HG02588 (cell line): ENCODE data around the gene KCTD2.
"Not testable (repeated sequence)": the region's sequence is repeated elsewhere in the genome, so short reads cannot be mapped to it uniquely, and the experiment has no call there.

ENCODE experiments used
- ATAC-seq: cut with Tn5 transposase; IDR thresholded peaks from one replicate; pipeline ENCODE4 v1.9.1; 2021; ENCODE audit warnings: mild to moderate bottlenecking, moderate library complexity; ENCODE audit not compliant: unreplicated experiment

KCTD2 gene

DNA sequence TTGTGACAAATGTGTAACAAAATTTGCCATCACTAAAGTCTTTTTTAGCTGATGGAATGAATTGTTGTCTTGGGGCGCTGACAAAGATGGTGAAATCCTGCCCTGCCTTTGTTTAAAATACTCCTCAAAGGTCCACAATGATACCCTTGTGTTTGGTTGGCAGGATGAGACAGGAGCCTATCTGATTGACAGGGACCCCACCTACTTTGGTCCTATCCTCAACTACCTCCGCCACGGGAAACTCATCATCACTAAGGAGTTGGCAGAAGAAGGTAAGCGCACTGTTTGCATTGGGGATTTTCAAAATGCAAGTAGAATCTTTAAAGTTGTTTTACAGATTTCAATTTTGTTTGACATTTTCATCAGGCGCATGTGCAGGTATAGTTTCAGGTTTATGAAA, 2.0 kb downstream of the KCTD2 start:
- ATAC-seq, result no peak

DNA sequence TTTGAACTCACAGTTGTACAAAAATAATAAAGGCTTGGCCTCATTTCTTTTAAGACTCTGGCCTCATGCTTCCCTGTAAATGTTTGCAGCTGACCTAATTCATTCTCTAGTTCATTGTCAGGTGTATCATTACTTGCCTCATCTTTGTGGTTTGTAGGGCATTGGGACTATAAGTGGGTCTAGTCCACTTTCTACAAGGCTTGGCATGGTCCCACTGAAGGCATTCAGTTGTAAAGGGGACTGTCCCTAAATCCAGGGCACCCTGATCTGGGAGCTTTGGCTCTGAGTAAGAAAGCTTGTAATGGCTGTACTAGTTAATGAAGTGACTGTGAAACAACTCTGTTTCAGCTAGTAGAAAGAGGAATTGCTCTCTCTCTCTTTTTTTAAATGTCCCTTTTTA, 2.7 kb downstream of the KCTD2 start:
- no peak for ATAC-seq

DNA sequence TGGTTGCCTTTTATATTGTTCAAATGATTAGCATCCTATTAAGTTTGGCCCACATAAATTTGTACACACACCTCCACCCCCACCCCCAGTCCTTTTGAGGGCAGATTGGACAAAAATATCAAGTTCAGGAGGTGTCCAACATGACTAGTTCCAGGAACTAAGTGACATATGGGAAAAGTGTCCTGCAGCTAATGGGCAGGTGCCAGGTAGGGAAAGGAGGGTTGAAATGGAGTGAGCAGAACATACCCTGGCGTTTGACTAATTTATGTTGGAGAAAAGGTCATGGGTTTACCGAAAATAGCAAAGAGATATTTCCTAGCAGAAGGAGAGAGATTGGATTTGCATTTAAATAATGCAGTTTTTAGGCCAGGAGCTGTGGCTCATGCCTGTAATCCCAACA, 4.9 kb downstream of the KCTD2 start:
- ATAC-seq, result no peak

DNA sequence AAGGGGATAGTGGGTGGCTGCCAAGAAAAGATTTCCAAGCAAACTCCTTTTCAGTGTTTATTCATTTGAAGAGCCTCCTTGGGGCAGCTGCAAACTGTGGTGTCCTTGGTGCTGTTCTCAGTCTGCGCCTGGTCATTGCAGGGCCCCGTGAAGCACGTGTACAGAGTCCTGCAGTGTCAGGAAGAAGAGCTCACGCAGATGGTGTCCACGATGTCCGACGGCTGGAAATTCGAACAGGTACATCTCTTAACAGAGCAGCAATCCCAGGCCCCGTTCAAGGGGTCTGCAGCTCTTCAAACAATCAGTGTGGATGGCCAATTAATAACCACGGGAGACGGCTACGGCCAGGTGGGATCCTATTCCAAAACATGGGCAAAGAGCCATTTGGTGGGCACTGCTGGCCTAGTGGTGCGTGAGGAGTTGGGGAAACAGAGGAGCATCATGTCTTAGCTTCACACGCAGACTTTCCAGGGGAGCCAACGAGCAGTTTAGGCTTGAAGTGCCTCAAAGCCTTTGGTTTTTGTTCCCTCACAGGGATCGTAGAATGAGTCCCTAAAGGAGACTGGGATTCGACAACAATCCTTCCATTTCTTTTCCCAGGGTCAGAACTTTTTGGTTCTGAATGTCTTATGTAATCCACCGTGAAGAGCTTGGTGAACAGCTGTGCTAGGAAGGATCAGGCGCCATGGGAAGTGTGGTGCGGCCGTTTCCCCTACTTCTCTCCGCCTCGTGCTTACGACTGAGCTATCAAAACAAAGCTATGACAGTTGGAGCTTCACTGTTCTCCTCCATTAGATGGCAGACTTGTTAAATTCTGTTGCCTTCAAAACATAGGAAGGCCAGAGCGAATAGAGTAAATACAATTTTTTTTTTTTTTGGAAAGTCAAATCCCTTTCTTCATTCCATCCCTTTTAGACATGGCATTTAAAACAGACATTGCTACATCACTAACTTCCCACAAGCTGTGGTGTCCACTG, 12.6 kb downstream of the KCTD2 start:
- no peak for ATAC-seq

DNA sequence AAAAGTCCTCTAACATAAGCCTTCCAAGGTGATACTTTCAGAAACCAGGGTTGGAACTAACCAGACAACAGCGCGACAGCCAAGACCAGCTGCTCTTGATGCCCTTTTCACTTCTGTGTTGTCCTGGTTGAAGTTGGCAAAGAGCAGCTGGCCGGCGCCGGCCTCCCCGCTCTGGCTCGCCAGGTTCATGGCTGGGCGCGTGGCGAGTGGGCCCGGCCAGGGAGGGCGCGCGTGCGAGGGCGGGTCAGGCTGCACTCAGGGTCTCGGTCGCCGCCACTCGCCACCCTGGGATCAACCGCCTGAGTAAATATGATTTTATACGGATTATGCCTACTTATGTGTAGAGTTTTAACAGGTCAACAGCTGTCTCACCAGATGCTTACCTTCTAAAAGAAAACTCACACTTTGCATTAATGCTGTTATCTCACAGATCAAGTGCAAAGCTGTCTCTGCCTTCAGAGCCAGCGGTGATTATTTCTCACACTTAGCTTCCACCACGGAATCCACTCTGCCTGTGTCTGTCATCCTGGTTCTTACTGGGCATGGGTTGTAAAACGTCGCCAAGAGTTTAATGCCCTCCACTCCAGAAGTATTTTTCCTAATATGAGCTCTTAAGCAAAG, 13.5 kb downstream of the KCTD2 start:
- ATAC-seq, result no peak

DNA sequence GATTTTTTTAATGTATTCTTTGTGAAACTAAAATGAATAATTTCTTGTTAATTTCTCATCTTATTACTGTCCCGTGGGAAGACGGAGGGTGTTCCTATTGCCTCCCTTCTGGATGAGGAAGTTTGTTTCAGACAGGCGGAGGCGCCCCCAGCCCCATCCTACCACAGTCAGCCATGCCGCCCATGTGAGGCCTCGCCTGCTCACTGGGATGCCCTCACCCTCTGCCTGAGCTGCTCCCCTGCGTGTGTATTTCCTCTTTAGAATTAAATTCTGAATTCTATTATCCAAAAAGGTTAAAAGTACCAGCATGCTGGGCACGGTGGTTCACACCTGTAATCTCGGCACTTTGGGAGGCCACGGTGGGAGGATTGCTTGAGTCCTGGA, 14.0 kb downstream of the KCTD2 start:
- no peak for ATAC-seq

DNA sequence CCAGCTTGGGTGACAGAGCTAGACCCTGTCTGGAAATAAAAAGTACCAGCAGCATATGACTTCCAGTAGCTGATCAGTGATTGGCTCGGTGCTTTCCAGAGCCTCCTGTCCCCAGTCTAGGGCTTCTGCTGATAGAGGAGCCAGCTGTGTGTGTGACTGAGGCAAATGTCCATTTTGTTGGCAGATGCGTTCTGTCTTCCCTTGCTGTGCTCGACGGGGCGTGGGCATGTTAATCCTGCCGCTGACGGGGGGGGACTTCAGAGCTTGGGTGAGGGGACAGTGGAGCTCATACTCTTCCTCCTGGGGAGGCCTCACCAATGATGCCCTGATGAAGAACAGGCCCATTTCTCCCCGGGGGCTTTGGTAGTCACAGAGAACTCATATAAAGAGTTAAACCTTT, 14.6 kb downstream of the KCTD2 start:
- no peak for ATAC-seq

DNA sequence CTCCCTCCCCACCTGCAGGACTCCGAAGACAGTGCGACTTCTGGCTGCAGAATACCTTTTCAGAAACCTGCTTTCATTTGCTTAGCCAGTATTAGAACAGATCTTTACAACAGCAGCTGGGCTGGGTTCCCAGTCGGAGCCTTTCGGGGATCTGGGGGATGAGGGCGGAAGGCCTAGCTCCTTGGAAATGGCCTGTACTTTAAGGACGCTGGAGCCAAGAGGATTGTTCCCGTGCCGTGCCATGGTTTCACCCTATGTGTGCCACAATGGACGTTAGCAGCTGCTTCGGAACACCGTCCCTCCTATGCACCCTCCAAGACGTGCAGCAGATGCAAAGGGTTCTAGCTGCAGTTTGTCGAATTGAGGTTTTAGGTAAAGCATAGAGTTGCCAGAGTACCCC, 16.2 kb downstream of the KCTD2 start:
- no peak for ATAC-seq

DNA sequence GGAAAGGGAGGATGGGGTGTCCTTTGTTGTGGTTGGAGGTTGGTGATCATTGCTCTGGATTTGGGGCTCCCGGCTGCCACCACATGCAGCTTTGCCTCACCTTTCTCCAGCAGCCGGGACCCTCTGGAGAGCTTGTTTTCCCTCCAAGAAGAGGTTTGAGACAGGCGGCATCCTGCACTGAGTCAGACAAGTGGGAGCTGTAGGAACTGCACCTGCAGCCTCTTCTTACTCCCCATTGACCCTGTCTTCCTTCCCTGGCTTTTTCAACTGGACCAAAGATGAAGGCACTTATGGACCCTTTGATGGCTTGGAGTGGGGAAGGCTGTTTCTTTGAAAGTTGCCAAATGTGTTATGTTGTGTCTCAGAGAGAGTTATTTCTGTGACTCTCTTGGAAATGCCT, 16.6 kb downstream of the KCTD2 start:
- no peak for ATAC-seq

DNA sequence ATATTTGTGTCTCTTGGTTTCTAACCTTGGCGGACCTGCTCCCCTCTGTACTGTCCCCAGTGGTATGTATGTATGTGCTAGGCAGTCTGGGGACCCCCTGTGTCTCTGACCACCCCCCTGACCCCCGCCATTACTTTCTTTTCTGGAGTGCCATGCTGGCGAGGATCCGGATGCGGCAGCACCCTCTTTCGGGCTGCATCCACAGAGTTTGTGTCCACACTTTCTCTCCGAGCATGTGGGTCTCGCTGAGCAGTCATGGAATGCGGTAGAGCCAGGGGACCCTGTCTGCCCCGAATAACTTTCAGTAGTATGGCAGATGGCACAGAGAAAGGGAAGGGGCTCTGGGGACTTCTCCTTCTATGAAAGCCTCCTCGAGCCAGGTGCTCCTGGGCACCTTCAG, 17.0 kb downstream of the KCTD2 start:
- ATAC-seq, result no peak

DNA sequence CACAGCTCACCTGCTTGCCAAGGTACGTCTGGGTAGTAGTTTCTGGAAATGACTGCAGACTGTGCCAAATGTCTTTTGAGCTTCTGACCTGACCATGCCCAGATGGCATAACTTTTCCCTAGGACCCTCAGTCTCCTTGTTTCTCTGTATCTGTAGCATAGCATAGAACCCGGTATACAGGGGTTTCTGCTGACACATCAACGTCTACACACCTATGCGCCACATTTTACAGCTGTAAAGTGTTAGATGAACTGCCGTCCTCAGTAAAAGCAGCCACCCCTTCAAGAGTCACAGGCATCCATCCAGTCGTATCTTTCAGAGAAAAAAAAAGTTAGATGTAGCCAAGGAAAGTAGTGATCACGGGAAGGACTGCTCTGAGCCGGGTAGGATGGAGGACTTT, 17.4 kb downstream of the KCTD2 start:
- no peak for ATAC-seq

DNA sequence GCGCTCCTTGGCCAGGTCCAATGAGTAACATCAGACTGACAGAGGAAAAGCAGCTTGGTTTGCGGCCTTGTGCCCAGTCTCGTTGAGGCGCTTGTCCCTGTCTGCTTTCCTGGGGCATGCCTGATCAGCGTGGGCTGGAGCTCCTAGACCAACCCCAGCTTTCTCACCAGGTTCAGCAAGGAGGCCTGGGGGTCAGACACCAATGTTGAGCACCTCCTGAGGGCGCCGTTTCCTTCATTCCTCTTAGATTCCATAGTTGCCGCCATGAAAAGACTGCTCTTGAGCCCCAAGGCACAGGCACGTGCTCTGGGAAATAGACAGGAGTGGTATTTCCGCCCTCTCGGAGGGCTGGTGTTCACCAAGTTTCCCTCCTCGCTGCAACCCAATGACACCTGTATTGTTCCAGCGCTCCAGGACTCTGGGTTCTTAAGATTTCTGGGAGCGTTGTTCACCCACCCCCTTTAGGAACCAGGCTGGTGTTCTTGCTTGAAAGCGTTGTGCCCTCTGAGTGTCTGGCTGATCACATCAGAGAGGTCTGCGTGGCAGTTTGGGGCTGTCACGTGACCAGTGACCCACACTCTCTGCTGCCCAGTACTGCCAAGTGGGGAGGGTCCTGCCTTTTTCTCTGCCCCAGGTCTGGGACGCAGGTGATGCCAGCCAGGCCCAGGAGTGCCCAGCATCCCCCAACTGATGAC, 18.0 kb downstream of the KCTD2 start:
- no peak for ATAC-seq

DNA sequence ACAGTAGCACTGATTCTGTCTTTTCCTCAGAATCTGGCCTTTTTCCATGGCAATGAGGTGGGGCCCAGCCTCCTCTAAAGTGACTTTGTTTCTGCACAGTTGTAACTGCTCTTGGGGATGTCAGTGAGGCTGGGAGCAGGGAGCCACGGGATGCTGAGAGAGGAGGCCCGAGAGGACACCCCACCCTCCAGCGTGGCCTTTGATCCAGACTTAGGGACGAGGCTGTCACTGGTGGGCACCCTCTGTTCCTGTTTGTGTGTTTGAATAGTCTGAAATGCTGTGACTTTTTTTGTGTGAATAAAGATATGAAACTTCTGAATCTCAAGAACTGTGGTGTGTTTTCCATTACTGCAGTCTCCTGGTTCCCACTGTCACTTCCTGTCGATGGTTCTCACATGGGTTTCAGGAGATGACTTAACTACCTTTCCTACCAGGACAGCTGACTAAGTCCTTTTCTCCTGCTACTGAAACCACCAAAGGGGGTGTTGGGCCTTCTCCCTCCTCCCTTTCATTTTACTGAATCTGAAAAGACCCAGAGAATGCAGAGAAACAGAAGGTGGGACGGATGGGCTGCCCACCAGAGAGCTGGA, 18.6 kb downstream of the KCTD2 start:
- no peak for ATAC-seq

DNA sequence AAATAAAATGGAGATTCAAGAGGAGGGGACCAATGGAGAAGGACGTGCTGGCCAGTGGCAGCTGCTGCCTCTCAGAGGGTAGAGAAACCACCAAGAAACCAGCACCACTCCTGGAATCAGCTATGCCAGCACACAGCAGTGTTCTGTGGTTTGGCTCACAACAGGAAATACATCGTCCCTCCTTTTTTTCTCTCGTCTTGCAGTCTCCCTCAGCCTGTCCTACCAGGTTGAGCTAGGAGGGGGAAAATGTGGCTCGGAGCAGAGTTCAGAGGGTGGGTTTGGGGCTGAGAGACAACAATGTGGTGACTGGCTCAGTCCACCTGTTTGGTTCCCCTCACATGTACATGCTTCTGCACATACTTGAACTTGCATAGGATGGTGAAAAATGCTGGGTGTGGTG, 20.8 kb downstream of the KCTD2 start:
- ATAC-seq, result no peak

DNA sequence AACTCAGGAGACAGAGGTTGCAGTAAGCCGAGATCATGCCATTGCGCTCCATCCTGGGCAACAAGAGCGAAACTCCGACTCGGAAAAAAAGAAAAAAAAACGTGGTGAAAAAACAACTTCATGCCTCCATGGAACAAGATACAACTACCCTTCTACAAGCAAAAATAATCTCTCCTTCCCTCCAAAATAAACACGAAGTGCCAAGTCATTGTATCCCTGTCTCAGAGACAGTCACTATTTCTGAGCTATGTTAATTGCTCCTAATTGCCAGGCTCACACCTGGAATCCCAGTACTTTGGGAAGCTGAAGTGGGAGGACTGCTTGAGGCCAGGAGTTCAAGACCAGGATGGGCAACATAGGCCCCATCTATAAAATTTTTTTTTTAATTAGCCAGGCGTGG, 21.7 kb downstream of the KCTD2 start:
- no peak for ATAC-seq

DNA sequence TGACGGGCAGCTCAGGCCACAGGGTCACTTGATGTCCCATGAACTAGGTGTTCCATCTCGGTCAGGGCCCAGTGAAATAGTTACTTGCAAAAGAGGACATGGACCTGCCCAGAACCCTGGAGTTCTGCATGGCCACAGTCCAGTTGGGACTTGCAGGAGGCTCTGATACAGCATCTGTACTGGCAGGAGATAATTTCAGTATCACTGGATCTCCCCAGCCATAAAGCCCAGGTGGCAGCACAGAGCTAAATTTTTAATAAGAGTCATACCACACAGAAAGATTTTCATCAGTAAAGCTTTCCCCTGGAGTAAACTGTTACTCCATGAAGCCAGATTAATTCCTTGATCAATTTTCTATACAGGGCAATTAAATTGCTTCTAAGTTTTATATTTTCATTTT, 22.8 kb downstream of the KCTD2 start:
- ATAC-seq, result no peak

DNA sequence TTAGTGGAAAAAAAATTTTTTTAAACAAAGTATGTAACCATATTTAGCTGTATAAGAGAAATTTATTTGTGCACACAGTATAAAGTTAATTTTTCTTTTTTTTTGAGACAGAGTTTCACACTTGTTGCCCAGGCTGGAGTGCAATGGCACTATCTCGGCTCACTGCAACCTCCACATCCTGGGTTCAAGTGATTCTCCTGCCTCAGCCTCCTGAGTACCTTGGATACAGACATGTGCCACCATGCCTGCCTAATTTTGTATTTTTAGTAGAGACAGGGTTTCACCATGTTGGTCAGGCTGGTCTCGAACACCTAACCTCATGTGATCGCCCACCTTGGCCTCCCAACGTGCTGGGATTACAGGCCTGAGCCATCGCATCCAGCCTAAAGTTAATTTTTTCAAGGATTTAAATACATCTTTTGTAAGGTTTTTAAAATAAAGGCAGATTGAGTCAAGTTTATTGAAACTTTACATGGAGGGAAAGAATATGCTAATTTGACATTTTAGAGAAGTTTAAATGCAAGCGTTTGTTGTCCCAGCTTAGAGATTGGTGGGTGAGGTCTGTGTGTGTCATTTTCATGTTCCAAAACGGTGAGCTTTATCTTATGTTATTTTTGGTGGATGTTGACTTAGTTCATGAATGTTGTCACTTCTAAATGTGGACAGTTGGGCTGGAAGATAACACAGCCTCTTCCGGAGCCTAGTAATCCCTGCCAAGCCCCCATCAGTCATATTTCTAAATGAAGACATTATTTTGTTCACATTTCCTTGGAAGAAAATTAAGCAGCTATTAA, 24.6 kb downstream of the KCTD2 start:
- ATAC-seq, result not testable (repeated sequence)

DNA sequence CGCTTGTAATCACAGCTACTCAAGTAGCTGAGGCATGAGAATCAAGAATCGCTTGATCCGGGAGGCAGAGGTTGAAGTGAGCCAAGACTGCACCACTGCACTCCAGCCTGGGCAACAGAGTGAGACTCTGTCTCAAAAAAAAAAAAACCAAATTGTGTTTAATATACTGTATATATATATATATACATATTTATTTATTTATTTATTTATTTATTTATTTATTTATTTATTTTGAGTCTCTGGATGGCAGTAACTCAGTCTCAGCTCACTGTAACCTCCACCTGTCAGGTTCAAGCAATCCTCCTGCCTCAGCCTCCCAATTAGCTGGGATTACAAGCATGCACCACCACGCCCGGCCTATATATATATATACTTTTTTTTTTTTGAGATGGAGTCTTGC, 25.9 kb downstream of the KCTD2 start:
- not testable (repeated sequence) for ATAC-seq

DNA sequence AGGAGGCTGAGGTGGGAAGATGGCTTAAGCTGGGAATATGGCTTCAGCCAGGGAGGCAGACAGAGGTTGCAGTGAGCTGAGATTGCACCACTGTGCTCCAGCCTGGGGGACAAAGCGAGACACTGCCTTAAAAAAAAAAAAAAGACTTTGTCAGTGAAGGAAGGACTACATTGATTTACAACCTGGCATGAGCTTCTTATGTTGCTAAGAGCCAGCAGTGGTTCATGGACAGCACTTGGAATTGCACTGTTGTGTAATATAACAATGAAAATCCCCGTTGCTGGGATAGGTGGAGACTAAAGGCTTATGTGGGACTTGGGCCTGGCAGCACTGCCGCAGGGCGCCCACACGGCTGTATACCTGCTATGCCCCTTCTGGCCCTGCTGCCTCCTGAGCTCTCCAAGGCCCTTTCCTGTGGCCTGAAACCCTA, 26.6 kb downstream of the KCTD2 start:
- ATAC-seq, result no peak

DNA sequence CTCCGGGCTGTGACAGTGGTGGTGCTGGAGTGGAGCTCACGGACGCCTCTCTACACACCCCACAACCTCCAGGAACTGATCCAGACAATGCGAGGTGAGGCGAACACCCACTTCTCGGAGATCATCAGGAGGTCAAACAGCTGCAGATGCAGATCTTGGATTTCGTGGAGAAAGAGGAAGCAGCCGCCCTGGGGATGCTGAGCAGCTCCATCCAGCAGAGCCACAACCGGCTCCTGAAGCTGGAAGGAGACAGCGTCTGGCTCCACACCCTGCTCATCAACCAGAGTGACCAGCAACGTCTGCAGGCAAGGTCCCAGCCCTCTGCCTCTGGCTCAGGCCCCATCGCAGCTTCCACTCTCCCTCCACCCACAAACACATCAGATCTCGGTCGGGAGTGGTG, 27.5 kb downstream of the KCTD2 start:
- no peak for ATAC-seq
